ENCODE data around the gene TOPORS.
A peak's percentile ranks its signal among the peaks of the same experiment; 100 is the strongest.
"Not testable (repeated sequence)": the region's sequence is repeated elsewhere in the genome, so short reads cannot be mapped to it uniquely, and the experiment has no call there.

The TOPORS gene

GRCh38 chr9:32565967-32566366 is 13.6 kb upstream of the TOPORS start:
- no peak for DNase-seq

- DNase-seq = no peak
Measured at GRCh38 chr9:32558408-32558934, 6.1 kb upstream of the TOPORS start.

GRCh38 chr9:32554591-32554990 is 2.2 kb upstream of the TOPORS start:
- no peak for DNase-seq

GRCh38 chr9:32554107-32554506 is 1.7 kb upstream of the TOPORS start:
- no peak for DNase-seq

- DNase-seq = peak; percentile 66 to 70
Measured at GRCh38 chr9:32551276-32552051, 922 bp downstream of the TOPORS start.

- DNase-seq = peak; percentile 91 to 92
Measured at GRCh38 chr9:32550562-32551275, 1.7 kb downstream of the TOPORS start.

GRCh38 chr9:32550150-32550561 is 2.2 kb downstream of the TOPORS start:
- peak in 1 of 2 experiments; percentile 37 for DNase-seq

GRCh38 chr9:32548213-32548612 is 4.2 kb downstream of the TOPORS start:
- not testable (repeated sequence) for DNase-seq

GRCh38 chr9:32545884-32546283 is 6.5 kb downstream of the TOPORS start:
- no peak for DNase-seq

GRCh38 chr9:32543047-32543446 is 9.3 kb downstream of the TOPORS start:
- no peak for DNase-seq

- no peak for DNase-seq
Measured at GRCh38 chr9:32533816-32534215, 18.6 kb downstream of the TOPORS start.

GRCh38 chr9:32533336-32533735 is 19.1 kb downstream of the TOPORS start:
- DNase-seq = no peak

- DNase-seq = no peak
Measured at GRCh38 chr9:32526707-32527048, 25.7 kb downstream of the TOPORS start.

- DNase-seq = peak; percentile 68 to 73
Measured at GRCh38 chr9:32526041-32526706, 26.2 kb downstream of the TOPORS start, which contains the start of gene RIGI. RIGI (minus strand) TSS chr9:32526196; CDS start chr9:32526166, 30 bp downstream.

GRCh38 chr9:32525709-32526030 is 26.7 kb downstream of the TOPORS start:
- DNase-seq = no peak

GRCh38 chr9:32524892-32525708 is 27.3 kb downstream of the TOPORS start:
- no peak for DNase-seq

- DNase-seq = not testable (repeated sequence)
Measured at GRCh38 chr9:32524558-32524891, 27.9 kb downstream of the TOPORS start.

- no peak for DNase-seq
Measured at GRCh38 chr9:32523910-32524309, 28.5 kb downstream of the TOPORS start.

GRCh38 chr9:32518276-32518675 is 34.1 kb downstream of the TOPORS start:
- no peak for DNase-seq

- DNase-seq = no peak
Measured at GRCh38 chr9:32516241-32516640, 36.1 kb downstream of the TOPORS start.

GRCh38 chr9:32508728-32509127 is 43.7 kb downstream of the TOPORS start:
- no peak for DNase-seq

- DNase-seq = no peak
Measured at GRCh38 chr9:32503008-32503407, 49.4 kb downstream of the TOPORS start.

GRCh38 chr9:32502464-32502863 is 49.9 kb downstream of the TOPORS start:
- no peak for DNase-seq
